ENCODE data around the gene TMC5.

DNA sequence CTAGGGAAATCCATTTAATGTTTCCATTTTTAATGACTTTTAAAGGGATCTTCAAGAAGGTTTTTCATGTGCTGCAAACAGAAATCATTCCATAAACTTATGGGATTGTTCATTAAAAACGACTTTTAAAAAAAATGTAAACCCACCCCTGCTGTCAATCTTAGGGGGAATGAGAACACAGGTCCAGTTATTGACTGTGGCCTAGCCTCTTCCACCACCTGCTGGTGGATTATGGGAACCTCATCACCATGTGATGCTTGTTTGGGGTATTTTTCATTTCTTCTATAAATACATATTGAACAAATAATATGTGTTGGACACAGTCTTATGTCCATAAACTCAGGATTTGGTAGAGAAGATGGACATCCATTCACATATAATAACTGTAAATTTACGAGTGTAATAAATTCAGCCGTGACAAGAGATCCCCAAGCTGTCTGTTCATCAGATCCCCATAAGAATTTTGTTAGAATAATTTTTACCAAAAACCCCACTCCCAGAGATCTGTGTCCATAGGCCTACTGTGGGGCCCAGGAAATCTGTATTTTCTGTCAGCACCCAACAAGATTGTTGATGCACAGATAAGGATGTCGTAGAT, 42.0 kb upstream of the TMC5 start:
- TF ChIP-seq CTCF (conservative IDR thresholded peaks at IDR 0.05; ENCODE audit: low read depth, low read length), result peak; percentile 89
- no peak for TF ChIP-seq EZH2 (IDR thresholded peaks at IDR 0.05; ENCODE audit: borderline replicate concordance, low read depth, low read length, poor library complexity, severe bottlenecking)

Data from A673 (cell line).